Trophoblast cell (in vitro differentiated cells and primary cell): ENCODE results near the gene METTL8.

Experiments used
- DNase-seq, 2 donors: peaks; one replicate each; pipeline ENCODE4 v3.0.0-alpha.2; 2016
- H2AFZ ChIP-seq: 2 replicates; pipeline ENCODE4 v1.6.1; 2013; ENCODE audit warnings: low read length, moderate library complexity, mild to moderate bottlenecking; ENCODE audit not compliant: insufficient read depth, poor library complexity
- H2AK5ac ChIP-seq: 2 replicates; pipeline ENCODE4 v1.6.1; 2013; ENCODE audit warnings: mild to moderate bottlenecking, low read length
- H2BK120ac ChIP-seq: 2 replicates; pipeline ENCODE4 v1.6.1; 2013; ENCODE audit warnings: low read length, mild to moderate bottlenecking, moderate library complexity; ENCODE audit not compliant: insufficient read depth, poor library complexity
- H2BK12ac ChIP-seq: 2 replicates; pipeline ENCODE4 v1.6.1; 2013; ENCODE audit warnings: mild to moderate bottlenecking, low read length, moderate library complexity
- H2BK5ac ChIP-seq: 2 replicates; pipeline ENCODE4 v1.6.1; 2013; ENCODE audit warnings: low read length, low read depth, moderate library complexity, mild to moderate bottlenecking; ENCODE audit not compliant: poor library complexity
- H3K14ac ChIP-seq: 2 replicates; pipeline ENCODE4 v1.6.1; 2013; ENCODE audit warnings: mild to moderate bottlenecking, low read length
- H3K18ac ChIP-seq: 2 replicates; pipeline ENCODE4 v1.6.1; 2013; ENCODE audit warnings: mild to moderate bottlenecking, low read length
- H3K23ac ChIP-seq: 2 replicates; pipeline ENCODE4 v1.6.1; 2013; ENCODE audit warnings: low read length
- H3K27ac ChIP-seq: 2 replicates; pipeline ENCODE4 v1.5.1; 2013; ENCODE audit warnings: low read depth, mild to moderate bottlenecking, inconsistent platforms, low read length, moderate library complexity
- H3K27me3 ChIP-seq: 2 replicates; pipeline ENCODE4 v1.6.1; 2013; ENCODE audit warnings: inconsistent platforms, mild to moderate bottlenecking, low read length, moderate library complexity; ENCODE audit not compliant: insufficient read depth
- H3K36me3 ChIP-seq, 2 experiments: 1 replicate in 1 of 2; 2 replicates in 1 of 2; pipeline ENCODE4 v1.6.1; 2013; ENCODE audit warnings: low read length in 2 of 2, mild to moderate bottlenecking in 2 of 2, moderate library complexity in 1 of 2; ENCODE audit not compliant: insufficient read depth in 2 of 2, control insufficient read depth in 1 of 2
- H3K4ac ChIP-seq: 2 replicates; pipeline ENCODE4 v1.6.1; 2013; ENCODE audit warnings: low read depth, mild to moderate bottlenecking, low read length, moderate library complexity
- H3K4me1 ChIP-seq, 2 experiments: 1 replicate in 1 of 2; 2 replicates in 1 of 2; pipeline ENCODE4 v1.6.1; 2013; ENCODE audit warnings: low read length in 2 of 2, mild to moderate bottlenecking in 2 of 2, moderate library complexity in 1 of 2; ENCODE audit not compliant: insufficient read depth in 2 of 2, control insufficient read depth in 1 of 2
- H3K4me2 ChIP-seq: 2 replicates; pipeline ENCODE4 v1.6.1; 2013; ENCODE audit warnings: inconsistent platforms, mild to moderate bottlenecking, low read length, moderate library complexity
- H3K4me3 ChIP-seq: 2 replicates; pipeline ENCODE4 v1.5.1; 2013; ENCODE audit warnings: mild to moderate bottlenecking, low read depth, low read length, inconsistent platforms
- H3K79me1 ChIP-seq: one replicate; pipeline ENCODE4 v1.6.1; 2013; ENCODE audit warnings: low read length
- H3K79me2 ChIP-seq: 2 replicates; pipeline ENCODE4 v1.6.1; 2013; ENCODE audit warnings: low read length, mild to moderate bottlenecking; ENCODE audit not compliant: control insufficient read depth, insufficient read depth, poor library complexity
- H3K9ac ChIP-seq: 2 replicates; pipeline ENCODE4 v1.6.1; 2013; ENCODE audit warnings: mild to moderate bottlenecking, low read length
- H3K9me3 ChIP-seq: 2 replicates; pipeline ENCODE4 v1.6.1; 2013; ENCODE audit warnings: low read depth, mild to moderate bottlenecking, control low read depth, inconsistent platforms, low read length; ENCODE audit not compliant: insufficient read depth
- H4K12ac ChIP-seq: 2 replicates; pipeline ENCODE4 v1.6.1; 2013; ENCODE audit warnings: low read depth, mild to moderate bottlenecking, low read length, moderate library complexity
- H4K8ac ChIP-seq: 2 replicates; pipeline ENCODE4 v1.6.1; 2013; ENCODE audit warnings: low read depth, mild to moderate bottlenecking, low read length, moderate library complexity
- H4K91ac ChIP-seq: one replicate; pipeline ENCODE4 v1.6.1; 2013; ENCODE audit warnings: low read depth, mild to moderate bottlenecking, low read length, moderate library complexity
- WGBS: extraction: QIAGEN DNeasy Blood & Tissue Kit; methylation state at CpG from one replicate; pipeline ENCODE4 v1.1.7; 2013; ENCODE audit warnings: missing lambda C conversion rate; ENCODE audit not compliant: insufficient read length, insufficient coverage; ENCODE audit errors: extremely low coverage; 5-methylcytosine and 5-hydroxymethylcytosine counted together

Gene METTL8

GRCh38 chr2:171307560-171307959 lies 126.2 kb downstream of the METTL8 start:
- no peak overlapping the region for H3K4me3 ChIP-seq
- H3K23ac ChIP-seq: no peak overlapping the region
- no peaks in the 10 kb centered on the region for H3K4me1 ChIP-seq
- no peak overlapping the region for H3K14ac ChIP-seq
- H3K79me1 ChIP-seq: no peaks in the 10 kb centered on the region
- H2AK5ac ChIP-seq: no peak overlapping the region
- no peak overlapping the region for H3K27ac ChIP-seq
- H3K79me2 ChIP-seq: no peaks in the 10 kb centered on the region
- DNase-seq: no peak
- H2BK120ac ChIP-seq: no peak overlapping the region
- H4K8ac ChIP-seq: no peak overlapping the region
- no peak overlapping the region for H2BK5ac ChIP-seq
- H3K9me3 ChIP-seq: peaks cover 3% of the 10 kb centered on the region
- no peak overlapping the region for H3K18ac ChIP-seq
- no peak overlapping the region for H3K4ac ChIP-seq
- H3K36me3 ChIP-seq: no peaks in the 10 kb centered on the region
- no peak overlapping the region for H4K91ac ChIP-seq
- no peaks in the 10 kb centered on the region for H3K27me3 ChIP-seq
- no peak overlapping the region for H2BK12ac ChIP-seq
- H3K4me2 ChIP-seq: no peak overlapping the region
- no peak overlapping the region for H2AFZ ChIP-seq
- no peak overlapping the region for H3K9ac ChIP-seq
- no peak overlapping the region for H4K12ac ChIP-seq
- WGBS: no CpG with 5 or more reads among the region's 4 CpGs

GRCh38 chr2:171297956-171298355 lies 135.8 kb downstream of the METTL8 start:
- Histone ChIP-seq H4K8ac (no peak overlapping the region), H3K79me1 (no peaks in the 10 kb centered on the region), H4K12ac (no peak overlapping the region), H3K4me1 (no peaks in the 10 kb centered on the region), H2BK120ac (no peak overlapping the region), H3K79me2 (no peaks in the 10 kb centered on the region), H4K91ac (no peak overlapping the region), H3K18ac (no peak overlapping the region), H3K14ac (no peak overlapping the region), H2BK12ac (no peak overlapping the region), H2BK5ac (no peak overlapping the region), H3K9ac (no peak overlapping the region), H3K23ac (no peak overlapping the region), H3K4me2 (no peak overlapping the region), H3K27ac (no peak overlapping the region), H3K9me3 (no peaks in the 10 kb centered on the region), H3K4ac (no peak overlapping the region), H2AK5ac (no peak overlapping the region), H3K36me3 (no peaks in the 10 kb centered on the region), H3K27me3 (no peaks in the 10 kb centered on the region), H3K4me3 (no peak overlapping the region), H2AFZ (no peak overlapping the region)
- no CpG with 5 or more reads among the region's 2 CpGs for WGBS
- DNase-seq: no peak

- H3K9ac ChIP-seq: no peak overlapping the region
- no peaks in the 10 kb centered on the region for H3K79me2 ChIP-seq
- no peak overlapping the region for H3K4ac ChIP-seq
- WGBS: no CpG with 5 or more reads among the region's 5 CpGs
- no peak overlapping the region for H3K4me2 ChIP-seq
- DNase-seq: no peak
- H2BK120ac ChIP-seq: no peak overlapping the region
- no peak overlapping the region for H2BK5ac ChIP-seq
- H3K27me3 ChIP-seq: no peaks in the 10 kb centered on the region
- no peaks in the 10 kb centered on the region for H3K4me1 ChIP-seq
- no peak overlapping the region for H3K4me3 ChIP-seq
- no peak overlapping the region for H2AFZ ChIP-seq
- no peak overlapping the region for H4K91ac ChIP-seq
- no peak overlapping the region for H4K8ac ChIP-seq
- no peaks in the 10 kb centered on the region for H3K79me1 ChIP-seq
- no peak overlapping the region for H2BK12ac ChIP-seq
- H3K23ac ChIP-seq: no peak overlapping the region
- H3K27ac ChIP-seq: no peak overlapping the region
- no peaks in the 10 kb centered on the region for H3K9me3 ChIP-seq
- no peak overlapping the region for H3K14ac ChIP-seq
- no peak overlapping the region for H2AK5ac ChIP-seq
- no peak overlapping the region for H3K18ac ChIP-seq
- no peaks in the 10 kb centered on the region for H3K36me3 ChIP-seq
- no peak overlapping the region for H4K12ac ChIP-seq
Measured at GRCh38 chr2:171294608-171295007, 139.2 kb downstream of the METTL8 start.

- no peak overlapping the region for H3K4me3 ChIP-seq
- no peak overlapping the region for H3K9ac ChIP-seq
- no peaks in the 10 kb centered on the region for H3K79me2 ChIP-seq
- no peaks in the 10 kb centered on the region for H3K27me3 ChIP-seq
- no peak overlapping the region for H3K4me2 ChIP-seq
- no peak overlapping the region for H2AK5ac ChIP-seq
- no peak overlapping the region for H4K91ac ChIP-seq
- no peaks in the 10 kb centered on the region for H3K9me3 ChIP-seq
- H3K4me1 ChIP-seq: no peaks in the 10 kb centered on the region
- no peak overlapping the region for H2BK5ac ChIP-seq
- H3K27ac ChIP-seq: no peak overlapping the region
- no peak overlapping the region for H2AFZ ChIP-seq
- no peak overlapping the region for H4K12ac ChIP-seq
- WGBS: no CpG with 5 or more reads among the region's 5 CpGs
- DNase-seq: no peak
- no peak overlapping the region for H2BK120ac ChIP-seq
- H4K8ac ChIP-seq: no peak overlapping the region
- H3K18ac ChIP-seq: no peak overlapping the region
- no peaks in the 10 kb centered on the region for H3K36me3 ChIP-seq
- H3K14ac ChIP-seq: no peak overlapping the region
- no peaks in the 10 kb centered on the region for H3K79me1 ChIP-seq
- no peak overlapping the region for H3K23ac ChIP-seq
- no peak overlapping the region for H3K4ac ChIP-seq
- H2BK12ac ChIP-seq: no peak overlapping the region
Measured at GRCh38 chr2:171293661-171294060, 140.1 kb downstream of the METTL8 start.
